Measurements from ENCODE around the gene PRH2. TPM values are rescaled to one million over a fixed set of nuclear protein-coding genes. Genes with fewer than 3 reads are reported as not detected.

Gene PRH2
- total RNA-seq, 1 experiment from 2014 or later: not detected

- no peak for TF ChIP-seq CTCF (IDR thresholded peaks at IDR 0.05 in 2 of 3, conservative IDR thresholded peaks at IDR 0.05 in 1 of 3; ENCODE audit: borderline replicate concordance in 1 of 3, insufficient read depth in 1 of 3, low read depth in 2 of 3, low read length in 2 of 3)
- TF ChIP-seq ELF1 (IDR thresholded peaks at IDR 0.05; ENCODE audit: borderline replicate concordance, low read depth): no peak
- no peak for TF ChIP-seq CBX3 (IDR thresholded peaks at IDR 0.05; ENCODE audit: low read depth)
- no peak for TF ChIP-seq SIN3A (IDR thresholded peaks at IDR 0.05; ENCODE audit: low read depth)
- TF ChIP-seq SRF (IDR thresholded peaks at IDR 0.05; ENCODE audit: low read depth): no peak
- no peak for TF ChIP-seq FOSL1 (IDR thresholded peaks at IDR 0.05; ENCODE audit: low read depth)
- TF ChIP-seq POLR2AphosphoS5 (IDR thresholded peaks at IDR 0.05; ENCODE audit: low read depth, low read length): no peak
- no peak for TF ChIP-seq RAD21 (IDR thresholded peaks at IDR 0.05; ENCODE audit: low read depth)
- no peak for TF ChIP-seq EZH2 (IDR thresholded peaks at IDR 0.05)
Measured at GRCh38 chr12:10904686-10905085, 24.4 kb upstream of the PRH2 start (continued).

GRCh38 chr12:10909462-10909861 is 19.6 kb upstream of the PRH2 start, which contains the start of gene TAS2R13:
Gene TAS2R13 (minus strand): TSS chr12:10909562. CDS start chr12:10909298, 264 bp downstream.
- intact Hi-C loops (cut with micrococcal nuclease): no loop called here
- Histone ChIP-seq H3K9me2 (ENCODE audit: insufficient read depth) (no peaks in the 10 kb centered on the region), H3K27ac (ENCODE audit: low read depth, low read length) (no peak within 1 kb of the TSS), H3K9me3 (ENCODE audit: control insufficient read depth in 1 of 2, insufficient read depth in 1 of 2, low read depth in 1 of 2, low read length in 2 of 2) (peaks cover 0 to 3% of the 10 kb centered on the region in 2 experiments; a peak in 1 of 4 replicates), H3K4me1 (ENCODE audit: control insufficient read depth in 1 of 2, insufficient read depth in 2 of 2, low read length in 2 of 2) (no peaks in the 10 kb centered on the region), H3K4me2 (ENCODE audit: low read length) (no peak within 1 kb of the TSS), H3K27me3 (ENCODE audit: insufficient read depth, low read length) (no peaks in the 10 kb centered on the region), H2AFZ (ENCODE audit: low read depth, low read length, poor library complexity, severe bottlenecking) (no peak within 1 kb of the TSS), H4K20me1 (ENCODE audit: insufficient read depth) (no peaks in the 10 kb centered on the region), H3K4me3 (replicated peaks in 1 of 2; ENCODE audit: low read depth in 1 of 2, low read length in 2 of 2) (no peak within 1 kb of the TSS), H3K9ac (ENCODE audit: low read length) (no peak within 1 kb of the TSS), H3K36me3 (ENCODE audit: control insufficient read depth in 1 of 2, insufficient read depth in 2 of 2, low read length in 2 of 2) (0 out of 4 replicates have a peak, but pooled peaks cover 0 to 3% of the 10 kb centered on the region in 2 experiments), H3K79me2 (ENCODE audit: insufficient read depth, low read length) (no peaks in the 10 kb centered on the region)
- ChIA-PET CTCF (no interaction called here), RAD21 (ENCODE audit: low non-redundant PET in 1 of 2, low total read pairs in 2 of 2, uncharacterized antibody in 2 of 2, unreplicated experiment in 2 of 2) (no interaction called here), POLR2A (no interaction called here)
- BruUV-seq (replicated peaks): no TSS peak
- ATAC-seq (no peak), DNase-seq (ENCODE audit: low read depth, low spot score) (no peak)
- no peak for TF ChIP-seq CTCF (IDR thresholded peaks at IDR 0.05 in 2 of 3, conservative IDR thresholded peaks at IDR 0.05 in 1 of 3; ENCODE audit: borderline replicate concordance in 1 of 3, insufficient read depth in 1 of 3, low read depth in 2 of 3, low read length in 2 of 3)
- no peak for TF ChIP-seq ATF3 (IDR thresholded peaks at IDR 0.05)
- no peak for TF ChIP-seq FOSL1 (IDR thresholded peaks at IDR 0.05; ENCODE audit: low read depth)
- no peak for TF ChIP-seq SP1 (IDR thresholded peaks at IDR 0.05; ENCODE audit: low read depth)
- TF ChIP-seq CEBPB (IDR thresholded peaks at IDR 0.05; ENCODE audit: low read depth): no peak
- no peak for TF ChIP-seq CBX3 (IDR thresholded peaks at IDR 0.05; ENCODE audit: low read depth)
- TF ChIP-seq MAX (IDR thresholded peaks at IDR 0.05): no peak
- no peak for TF ChIP-seq REST (IDR thresholded peaks at IDR 0.05; ENCODE audit: low read depth)
- no peak for TF ChIP-seq POLR2AphosphoS5 (IDR thresholded peaks at IDR 0.05; ENCODE audit: low read depth, low read length)
- TF ChIP-seq JUND (IDR thresholded peaks at IDR 0.05): no peak
- TF ChIP-seq ZFX (IDR thresholded peaks at IDR 0.05): no peak
- TF ChIP-seq YY1 (IDR thresholded peaks at IDR 0.05; ENCODE audit: extremely low read depth, insufficient replicate concordance, low read depth, low read length): no peak
- no peak for TF ChIP-seq EGR1 (IDR thresholded peaks at IDR 0.05; ENCODE audit: low read depth)
- no peak for TF ChIP-seq ELF1 (IDR thresholded peaks at IDR 0.05; ENCODE audit: borderline replicate concordance, low read depth)
